GM18909 (cell line): ENCODE measurements around the gene TAAR2.
"Not testable (repeated sequence)": the region's sequence is repeated elsewhere in the genome, so short reads cannot be mapped to it uniquely, and the experiment has no call there.

Source experiments
- ATAC-seq: cut with Tn5 transposase; IDR thresholded peaks from one replicate; pipeline ENCODE4 v1.9.1; 2021; ENCODE audit warnings: mild to moderate bottlenecking; ENCODE audit not compliant: unreplicated experiment, poor library complexity

Gene TAAR2

GRCh38 chr6:132624175-132624574 is at the start of gene TAAR2:
TAAR2 (minus strand) TSS chr6:132624275; CDS start chr6:132624275, 0 bp downstream.
- ATAC-seq: no peak

- ATAC-seq: no peak
These were observed 49.5 kb upstream of the TAAR2 start for GRCh38 chr6:132673376-132674094.

GRCh38 chr6:132671295-132671694 is 47.2 kb upstream of the TAAR2 start:
- ATAC-seq: no peak

- ATAC-seq: peak; percentile 82
These were observed 45.7 kb upstream of the TAAR2 start for GRCh38 chr6:132669690-132670291.

- no peak for ATAC-seq
These were observed 42.0 kb upstream of the TAAR2 start for GRCh38 chr6:132666118-132666517.

- no peak for ATAC-seq
These were observed 40.4 kb upstream of the TAAR2 start for GRCh38 chr6:132664309-132665034.

- no peak for ATAC-seq
These were observed 39.6 kb upstream of the TAAR2 start for GRCh38 chr6:132663661-132664060.

GRCh38 chr6:132661906-132662305 is 37.8 kb upstream of the TAAR2 start:
- no peak for ATAC-seq

GRCh38 chr6:132659082-132659481 is 35.0 kb upstream of the TAAR2 start, which contains the start of gene TAAR1:
TAAR1 (minus strand) TSS chr6:132659182; CDS start chr6:132646003, 13,179 bp downstream.
- no peak for ATAC-seq

- ATAC-seq: peak; percentile 45
These were observed 27.0 kb upstream of the TAAR2 start for GRCh38 chr6:132651062-132651461.

- ATAC-seq: no peak
These were observed 26.4 kb upstream of the TAAR2 start for GRCh38 chr6:132650429-132650828.

- no peak for ATAC-seq
These were observed 24.8 kb upstream of the TAAR2 start for GRCh38 chr6:132648828-132649227.

- ATAC-seq: peak; percentile 83
These were observed 24.3 kb upstream of the TAAR2 start for GRCh38 chr6:132648356-132648755.

GRCh38 chr6:132643547-132643946 is 19.5 kb upstream of the TAAR2 start:
- ATAC-seq: peak; percentile 66

GRCh38 chr6:132637135-132637534 is 13.1 kb upstream of the TAAR2 start:
- not testable (repeated sequence) for ATAC-seq

GRCh38 chr6:132635906-132636305 is 11.8 kb upstream of the TAAR2 start:
- ATAC-seq: not testable (repeated sequence)

GRCh38 chr6:132635288-132635687 is 11.2 kb upstream of the TAAR2 start:
- ATAC-seq: not testable (repeated sequence)

GRCh38 chr6:132634796-132635195 is 10.7 kb upstream of the TAAR2 start:
- ATAC-seq: no peak

GRCh38 chr6:132633362-132633761 is 9.3 kb upstream of the TAAR2 start:
- no peak for ATAC-seq

GRCh38 chr6:132623106-132623845 is 799 bp downstream of the TAAR2 start:
- no peak for ATAC-seq
